Ramos (cell line): Measurements from ENCODE around the gene SREBF2.

Source experiments
- in situ Hi-C: fragments of 300-500 bp; cut with MboI; formaldehyde crosslinking; loops from one replicate; pipeline ENCODE4 v1.14.3; 2022; ENCODE audit warnings: low sequenced_read_pairs; ENCODE audit not compliant: unreplicated experiment

SREBF2 gene

GRCh38 chr22:41916745-41917358 lies 83.9 kb downstream of the SREBF2 start:
- in situ Hi-C loops = no loop called here

GRCh38 chr22:41917375-41917902 lies 84.5 kb downstream of the SREBF2 start:
- in situ Hi-C loops = no loop called here

- in situ Hi-C loops = no loop called here
Observed at GRCh38 chr22:41917903-41918791, 85.2 kb downstream of the SREBF2 start.

GRCh38 chr22:41919357-41920224 lies 86.7 kb downstream of the SREBF2 start:
- in situ Hi-C loops = no loop called here

GRCh38 chr22:41920271-41920976 lies 87.5 kb downstream of the SREBF2 start:
- in situ Hi-C loops = no loop called here

- in situ Hi-C loops = no loop called here
Observed at GRCh38 chr22:41922328-41922727, 89.4 kb downstream of the SREBF2 start.

- in situ Hi-C loops = no loop called here
Observed at GRCh38 chr22:41922940-41923594, 90.2 kb downstream of the SREBF2 start.

GRCh38 chr22:41923595-41924276 lies 90.8 kb downstream of the SREBF2 start:
- in situ Hi-C loops = no loop called here

GRCh38 chr22:41925783-41926460 lies 93.0 kb downstream of the SREBF2 start:
- in situ Hi-C loops = no loop called here

- in situ Hi-C loops = no loop called here
Observed at GRCh38 chr22:41927813-41928212, 94.9 kb downstream of the SREBF2 start.

- in situ Hi-C loops = no loop called here
Observed at GRCh38 chr22:41928593-41929417, 95.9 kb downstream of the SREBF2 start.

GRCh38 chr22:41929418-41929810 lies 96.5 kb downstream of the SREBF2 start:
- in situ Hi-C loops = no loop called here

GRCh38 chr22:41931701-41932269 lies 98.9 kb downstream of the SREBF2 start:
- in situ Hi-C loops = no loop called here

- in situ Hi-C loops = no loop called here
Observed at GRCh38 chr22:41932353-41932752, 99.4 kb downstream of the SREBF2 start.

- in situ Hi-C loops = no loop called here
Observed at GRCh38 chr22:41933411-41934177, 100.7 kb downstream of the SREBF2 start.

- in situ Hi-C loops = no loop called here
Observed at GRCh38 chr22:41934284-41935014, 101.5 kb downstream of the SREBF2 start.
